ENCODE measurements around the gene NR5A1.

The NR5A1 gene

DNA sequence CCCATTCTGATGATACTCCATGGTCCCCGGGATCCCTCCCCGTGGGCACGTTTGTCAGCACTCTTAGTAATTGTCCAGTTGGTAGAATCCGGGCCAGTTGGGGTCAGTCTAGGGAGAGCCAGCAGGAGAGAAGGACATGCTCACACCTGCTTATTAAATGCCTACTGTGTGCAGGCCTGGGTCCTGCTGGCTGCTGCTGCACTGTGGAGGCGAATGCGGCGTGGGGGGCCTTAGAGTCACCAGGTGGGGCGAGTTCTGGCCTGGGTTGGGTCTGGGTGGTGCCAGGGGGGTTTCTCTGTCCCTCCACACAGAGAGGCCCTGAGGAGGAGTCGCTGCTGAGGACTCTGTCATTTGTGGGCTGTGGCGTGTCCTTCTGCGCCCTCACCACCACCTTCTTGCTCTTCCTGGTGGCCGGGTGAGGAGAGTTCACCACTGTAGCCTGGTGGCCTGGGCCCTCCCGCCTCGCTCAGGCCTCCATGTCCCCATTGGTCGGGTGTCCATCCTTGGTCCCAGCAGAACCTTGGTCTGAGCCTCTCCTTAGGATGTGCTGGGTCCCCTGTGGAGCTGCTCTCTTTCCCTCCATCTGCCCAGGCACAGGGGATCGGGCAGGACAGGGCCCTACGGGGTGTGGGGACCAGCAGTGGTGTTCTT lies 39.7 kb downstream of the NR5A1 start:
- DNase-seq (ENCODE audit: extremely low read depth in 1 of 2, low read depth in 1 of 2), result no peak

DNA sequence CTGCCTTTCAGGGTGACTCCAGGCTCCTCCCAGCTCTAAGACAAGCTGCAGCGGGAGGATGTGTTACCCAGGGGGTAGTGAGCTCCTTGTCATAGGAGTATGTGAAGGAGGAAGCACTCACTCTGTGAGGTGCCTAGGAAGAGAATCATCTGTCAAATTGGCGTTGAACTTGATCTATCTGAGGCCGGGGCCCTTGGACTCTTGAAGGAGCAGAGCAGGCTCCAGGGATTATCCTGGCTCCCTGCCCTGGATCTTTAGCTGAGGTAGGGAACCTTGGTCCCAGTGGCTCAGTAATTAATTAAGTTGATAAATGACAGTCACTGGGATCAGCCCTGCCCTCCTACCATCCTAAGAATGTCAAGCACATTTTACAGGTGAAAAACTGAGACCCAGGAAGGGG lies 41.5 kb downstream of the NR5A1 start:
- DNase-seq (ENCODE audit: extremely low read depth in 1 of 2, low read depth in 1 of 2), result no peak

DNA sequence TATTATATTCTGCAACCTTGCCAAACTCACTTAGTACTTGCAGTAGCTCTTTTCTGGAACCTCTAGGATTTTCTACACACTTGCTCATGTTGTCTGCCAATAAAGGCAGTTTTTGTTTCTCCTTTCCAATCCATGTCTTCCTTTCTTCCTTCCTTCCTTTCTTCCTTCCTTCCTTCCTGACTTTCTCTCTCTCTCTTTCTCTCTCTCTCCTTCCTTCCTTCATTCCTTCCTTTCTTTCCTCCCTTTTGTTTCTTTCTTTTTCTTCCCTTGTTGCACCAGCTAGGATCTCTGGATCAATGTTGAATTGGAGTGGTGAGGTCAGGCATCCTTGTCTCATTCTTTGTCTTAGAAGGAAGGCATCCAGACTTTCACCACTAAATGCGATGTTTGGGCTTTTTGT lies 44.5 kb downstream of the NR5A1 start:
- no peak for DNase-seq (ENCODE audit: extremely low read depth in 1 of 2, low read depth in 1 of 2)

DNA sequence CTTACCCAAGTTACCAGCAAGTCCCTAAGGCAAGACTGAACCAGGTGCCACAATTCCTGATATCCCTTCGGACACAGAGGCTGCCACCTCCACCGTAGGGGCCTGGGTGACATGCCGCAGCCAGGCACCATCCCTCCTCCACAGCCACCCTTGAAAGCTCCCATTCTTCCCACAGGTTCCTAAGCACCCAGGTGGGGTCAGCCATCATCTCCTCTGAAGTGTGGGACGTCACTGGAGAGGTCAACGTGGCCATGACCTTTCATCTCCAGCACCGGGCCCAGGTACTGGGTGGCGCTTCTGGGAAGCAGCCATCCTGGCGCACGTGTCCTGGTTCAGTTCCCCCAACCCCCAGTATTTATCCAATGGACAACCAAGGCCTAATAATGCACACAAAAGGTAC lies 48.8 kb downstream of the NR5A1 start:
- no peak for DNase-seq (ENCODE audit: extremely low read depth in 1 of 2, low read depth in 1 of 2)

DNA sequence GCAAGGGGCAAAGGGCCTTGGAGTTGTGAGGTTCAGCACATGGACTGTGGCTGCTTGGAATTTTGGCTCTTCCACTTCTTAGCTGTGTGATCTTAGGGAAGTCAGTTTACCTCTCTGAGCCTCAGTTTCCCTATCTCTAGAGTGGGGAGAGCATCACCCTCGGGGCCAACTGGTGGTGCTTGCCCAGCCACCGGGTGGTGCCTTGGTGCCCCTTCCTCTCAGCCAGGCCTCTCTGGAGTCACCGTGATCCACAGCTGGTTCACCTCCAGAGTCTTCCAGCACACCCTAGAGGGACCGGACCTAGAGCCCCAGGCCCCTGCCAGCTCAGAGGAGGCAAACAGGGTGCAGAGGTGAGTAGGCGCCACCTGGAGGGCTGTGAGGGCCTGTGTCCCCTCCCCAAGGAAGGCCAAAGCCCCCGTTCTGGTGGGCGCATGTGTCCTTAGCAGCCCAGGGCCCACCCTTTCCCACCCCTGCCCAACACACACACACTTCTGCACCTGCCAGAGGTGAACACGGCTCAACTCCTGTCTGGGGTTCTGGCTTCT lies 49.2 kb downstream of the NR5A1 start:
- no peak for DNase-seq (ENCODE audit: extremely low read depth in 1 of 2, low read depth in 1 of 2)

DNA sequence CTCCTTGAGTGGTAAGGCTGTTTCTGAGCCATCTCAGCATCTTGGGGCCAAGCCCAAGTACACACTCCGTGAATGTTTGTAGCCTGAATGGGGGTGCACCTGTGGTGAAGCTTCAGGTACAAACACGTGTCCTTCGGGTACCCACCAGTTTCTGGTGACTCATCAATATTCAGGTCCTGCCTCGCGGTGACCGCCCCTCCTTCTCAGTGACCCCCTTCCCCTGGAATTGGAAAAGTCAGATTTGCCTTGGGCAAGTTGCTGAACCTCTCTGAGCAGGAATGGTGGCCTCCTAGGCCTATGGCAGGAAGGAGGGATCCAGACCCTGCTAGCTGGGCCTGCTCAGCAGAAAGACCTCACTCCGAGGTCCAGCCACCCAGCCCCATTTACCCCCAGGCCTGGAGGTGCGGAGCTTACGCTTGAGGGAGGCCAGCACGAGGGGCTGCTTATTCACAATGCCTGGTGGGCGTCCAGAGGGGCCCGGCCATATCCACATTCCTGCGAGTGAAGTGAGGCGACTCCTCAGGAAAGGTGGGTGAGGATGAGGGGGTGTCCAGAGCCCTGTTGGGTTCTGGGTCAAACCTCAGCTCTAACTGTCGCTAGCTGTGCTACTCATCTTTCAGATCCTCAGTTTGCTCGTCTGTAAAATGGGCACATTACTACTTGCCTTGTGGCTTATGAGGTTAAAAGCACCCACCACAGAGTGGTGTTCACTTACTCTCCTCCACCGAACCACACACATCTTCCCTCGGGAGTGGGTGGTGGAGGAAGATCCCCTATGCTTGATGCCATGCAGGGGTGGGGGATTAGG lies 49.9 kb downstream of the NR5A1 start:
- DNase-seq (ENCODE audit: extremely low read depth in 1 of 2, low read depth in 1 of 2), result no peak

DNA sequence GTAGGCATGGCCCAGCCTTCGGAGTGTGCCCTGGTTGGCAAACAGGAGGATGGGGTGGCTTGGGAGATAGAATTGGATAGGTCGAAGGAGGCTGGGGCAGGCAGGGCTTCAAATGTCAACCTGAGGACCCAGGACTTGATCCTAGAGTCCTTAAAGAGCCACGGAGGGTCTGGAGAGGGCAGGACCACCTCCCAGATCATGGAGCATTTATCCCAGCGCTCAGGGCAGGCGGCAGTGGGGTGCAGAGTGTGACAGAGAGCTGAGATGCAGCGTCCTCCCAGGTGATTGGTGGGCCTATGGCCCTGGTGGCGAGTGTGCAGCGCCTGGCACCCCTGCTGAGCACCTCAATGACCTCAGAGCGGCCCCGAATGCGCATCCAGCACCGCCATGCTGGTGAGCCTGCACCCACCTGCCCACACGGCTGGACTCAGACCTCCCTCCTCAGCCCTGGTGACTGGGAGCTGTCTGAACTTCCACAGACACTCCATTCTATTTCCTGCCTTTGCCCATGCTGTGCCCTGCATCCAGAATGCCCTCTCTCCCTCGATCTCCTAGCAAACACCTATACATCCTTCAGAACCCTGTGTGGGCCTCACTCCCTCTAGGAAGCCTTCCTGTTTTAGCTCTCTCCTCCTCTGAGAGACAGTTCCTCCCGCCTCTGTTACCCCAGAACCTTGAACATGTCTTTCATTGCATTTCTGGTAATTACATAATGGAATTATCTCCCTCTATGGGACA lies 50.7 kb downstream of the NR5A1 start:
- DNase-seq (ENCODE audit: extremely low read depth in 1 of 2, low read depth in 1 of 2), result no peak

DNA sequence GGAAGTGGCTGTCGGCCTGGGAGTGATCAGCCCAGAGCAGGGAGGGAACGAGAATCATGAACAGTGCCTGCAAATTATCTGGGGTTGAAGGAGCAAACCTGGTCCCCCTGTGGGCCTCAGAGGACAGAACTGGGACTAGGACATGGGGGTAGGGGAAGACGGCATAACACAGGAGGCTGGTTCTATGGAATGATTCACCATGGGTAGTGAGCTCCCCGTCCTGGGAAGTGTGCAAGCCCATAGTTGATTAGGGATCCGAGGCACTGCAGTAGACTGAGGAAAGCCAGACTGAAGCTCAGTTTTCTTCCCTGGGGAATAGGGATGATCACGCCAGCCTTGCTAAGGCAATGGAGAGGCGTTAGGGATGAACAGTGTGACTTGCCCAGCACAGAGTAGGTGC lies 51.4 kb downstream of the NR5A1 start:
- no peak for DNase-seq (ENCODE audit: extremely low read depth in 1 of 2, low read depth in 1 of 2)

DNA sequence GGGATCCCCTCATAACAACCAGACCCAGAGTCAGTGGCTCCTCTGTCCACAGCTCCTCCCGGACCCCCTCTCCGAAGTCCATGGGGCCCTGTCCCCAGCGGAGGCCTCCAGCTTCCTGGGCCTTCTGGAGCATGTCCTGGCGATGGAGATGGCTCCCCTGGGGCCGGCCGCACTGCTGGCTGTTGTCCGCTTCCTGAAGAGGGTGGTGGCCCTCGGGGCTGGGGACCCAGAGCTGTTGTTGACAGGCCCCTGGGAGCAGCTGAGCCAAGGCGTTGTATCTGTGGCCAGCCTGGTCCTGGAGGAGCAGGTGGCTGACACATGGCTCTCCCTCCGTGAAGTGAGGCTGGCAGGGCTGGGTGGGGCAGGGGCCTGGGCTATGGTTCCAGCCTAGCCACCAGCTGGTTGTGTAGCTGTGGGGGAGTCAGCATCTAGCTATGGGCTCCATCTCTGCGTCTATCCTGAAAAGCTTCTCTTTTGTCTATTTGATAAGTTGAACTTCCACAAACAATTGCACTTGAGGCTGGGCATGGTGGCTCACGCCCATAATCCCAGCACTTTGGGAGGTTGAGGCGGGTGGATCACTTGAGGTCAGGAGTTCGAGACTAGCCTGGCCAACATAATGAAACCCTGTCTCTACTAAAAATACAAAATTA lies 52.3 kb downstream of the NR5A1 start:
- DNase-seq (ENCODE audit: extremely low read depth in 1 of 2, low read depth in 1 of 2), result no peak

DNA sequence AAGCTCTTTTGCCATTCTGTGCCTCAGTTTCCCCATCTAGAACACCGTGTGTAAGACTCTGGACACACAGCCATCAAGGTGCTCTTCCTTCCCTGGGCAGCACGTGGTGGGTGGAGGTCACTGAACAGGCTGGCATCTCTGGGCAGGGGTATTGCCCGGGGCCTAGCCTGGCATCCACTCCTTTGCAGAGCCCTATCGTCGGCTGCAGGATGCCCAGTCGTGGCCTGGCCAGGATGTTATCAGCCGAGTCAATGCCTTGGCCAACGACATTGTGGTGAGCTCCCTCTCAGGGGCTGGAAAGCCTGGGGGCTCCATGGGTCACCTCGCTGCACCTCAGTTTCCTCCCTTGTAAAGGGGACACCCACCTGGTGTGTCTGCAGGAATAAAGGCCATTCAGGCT lies 52.9 kb downstream of the NR5A1 start:
- no peak for DNase-seq (ENCODE audit: extremely low read depth in 1 of 2, low read depth in 1 of 2)

DNA sequence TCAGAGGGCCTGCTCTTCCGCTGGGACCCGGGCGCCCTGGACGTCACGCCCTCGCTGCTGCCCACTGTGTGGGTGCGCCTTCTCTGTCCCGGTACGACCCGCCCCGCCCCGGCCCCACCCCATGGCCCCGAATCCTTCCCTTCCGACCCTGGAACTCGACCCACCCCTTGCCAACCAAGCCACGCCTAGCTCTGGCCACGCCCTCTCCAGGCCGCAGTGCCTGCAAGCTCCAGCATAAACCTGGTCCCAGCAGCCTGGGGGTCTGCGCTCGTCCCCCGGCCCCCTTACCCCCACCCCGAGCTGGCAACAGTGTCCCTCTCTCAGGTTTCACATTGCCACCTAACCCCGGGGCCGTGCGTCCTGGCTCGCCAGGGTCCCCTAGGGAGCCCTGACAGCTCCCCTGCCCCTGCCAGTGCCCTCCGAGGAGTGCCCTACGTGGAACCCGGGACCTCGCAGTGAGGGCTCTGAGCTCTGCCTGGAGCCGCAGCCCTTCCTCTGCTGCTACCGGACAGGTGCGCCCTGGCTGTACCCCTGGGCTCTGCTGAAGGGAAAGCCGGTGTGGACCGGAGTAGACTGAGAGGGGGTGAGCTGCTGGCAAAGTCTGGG lies 53.5 kb downstream of the NR5A1 start:
- no peak for DNase-seq (ENCODE audit: extremely low read depth in 1 of 2, low read depth in 1 of 2)

DNA sequence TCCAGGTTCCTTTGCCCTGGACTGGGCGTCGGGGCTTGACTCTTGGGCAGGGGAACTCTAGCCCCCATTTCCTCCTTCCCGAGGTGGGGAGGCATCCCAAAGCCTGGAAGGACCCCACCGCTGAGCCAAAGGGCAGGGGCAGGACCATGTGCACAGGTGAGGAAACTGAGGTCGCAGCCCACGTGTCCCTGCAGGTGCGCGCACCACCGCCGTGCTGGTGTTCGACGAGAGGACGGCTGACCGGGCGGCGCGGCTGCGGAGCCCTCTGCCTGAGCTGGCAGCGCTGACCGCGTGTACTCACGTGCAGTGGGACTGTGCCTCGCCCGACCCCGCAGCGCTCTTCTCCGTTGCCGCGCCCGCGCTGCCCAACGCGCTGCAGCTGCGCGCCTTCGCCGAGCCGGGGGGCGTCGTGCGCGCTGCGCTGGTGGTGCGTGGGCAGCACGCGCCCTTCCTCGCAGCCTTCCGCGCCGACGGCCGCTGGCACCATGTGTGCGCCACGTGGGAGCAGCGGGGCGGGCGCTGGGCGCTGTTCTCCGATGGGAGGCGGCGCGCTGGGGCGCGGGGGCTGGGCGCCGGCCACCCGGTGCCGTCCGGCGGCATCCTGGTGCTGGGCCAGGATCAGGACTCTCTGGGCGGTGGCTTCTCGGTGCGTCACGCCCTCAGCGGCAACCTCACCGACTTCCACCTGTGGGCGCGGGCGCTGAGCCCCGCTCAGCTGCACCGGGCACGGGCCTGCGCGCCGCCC lies 54.2 kb downstream of the NR5A1 start:
- DNase-seq (ENCODE audit: extremely low read depth in 1 of 2, low read depth in 1 of 2), result no peak

DNA sequence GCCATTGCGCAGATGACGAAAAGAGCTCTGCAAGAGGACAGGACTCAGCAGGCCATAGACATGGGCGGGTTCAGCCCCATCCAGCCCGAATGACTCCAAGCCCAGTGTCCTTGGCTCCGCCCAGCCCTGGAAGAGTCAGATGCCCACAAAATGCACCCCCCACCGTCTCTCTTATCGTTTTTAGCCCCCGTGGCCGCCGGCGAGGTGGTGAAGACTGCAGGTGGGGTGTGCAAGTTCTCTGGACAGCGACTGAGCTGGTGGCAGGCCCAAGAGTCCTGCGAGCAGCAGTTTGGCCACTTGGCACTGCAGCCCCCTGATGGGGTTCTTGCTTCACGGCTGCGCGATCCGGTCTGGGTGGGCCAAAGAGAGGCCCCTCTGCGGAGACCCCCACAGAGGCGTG lies 54.9 kb downstream of the NR5A1 start:
- DNase-seq (ENCODE audit: extremely low read depth in 1 of 2, low read depth in 1 of 2), result no peak

DNA sequence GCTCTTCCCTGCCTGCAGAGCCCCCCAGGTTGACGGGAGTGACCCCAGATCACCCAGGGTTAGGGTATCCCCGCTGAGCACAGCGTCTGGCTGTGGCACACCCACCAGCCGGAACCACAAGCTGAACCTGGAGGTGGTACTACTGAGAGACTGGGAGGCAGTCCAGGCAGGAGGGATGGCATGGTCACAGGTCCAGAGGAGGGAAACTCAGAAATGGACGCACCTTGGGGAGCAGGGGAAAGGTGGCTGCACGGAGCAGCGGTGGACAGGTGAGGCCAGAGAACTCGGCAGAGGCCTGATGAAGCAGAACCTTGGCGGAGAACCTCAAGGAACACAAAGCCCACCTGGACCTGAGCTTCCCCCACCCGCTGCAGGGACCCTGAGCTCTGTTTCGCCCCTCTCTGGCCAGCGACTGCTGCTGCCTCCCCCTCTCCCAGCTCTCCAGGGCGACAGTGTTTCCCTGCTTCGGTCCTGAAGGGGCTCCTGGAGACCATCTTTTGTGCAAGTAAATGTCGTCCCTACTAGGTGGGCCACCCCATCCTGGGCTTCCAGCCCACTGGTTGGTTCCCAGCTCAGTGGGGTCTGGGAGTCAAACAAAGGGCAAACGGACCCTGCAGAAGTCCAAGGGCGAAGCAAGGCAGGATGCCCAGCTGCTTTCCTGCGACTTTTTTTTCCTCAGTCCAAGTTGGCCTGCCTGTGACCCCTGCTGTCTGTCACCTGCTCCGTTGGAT lies 56.1 kb downstream of the NR5A1 start:
- no peak for DNase-seq (ENCODE audit: extremely low read depth in 1 of 2, low read depth in 1 of 2)

DNA sequence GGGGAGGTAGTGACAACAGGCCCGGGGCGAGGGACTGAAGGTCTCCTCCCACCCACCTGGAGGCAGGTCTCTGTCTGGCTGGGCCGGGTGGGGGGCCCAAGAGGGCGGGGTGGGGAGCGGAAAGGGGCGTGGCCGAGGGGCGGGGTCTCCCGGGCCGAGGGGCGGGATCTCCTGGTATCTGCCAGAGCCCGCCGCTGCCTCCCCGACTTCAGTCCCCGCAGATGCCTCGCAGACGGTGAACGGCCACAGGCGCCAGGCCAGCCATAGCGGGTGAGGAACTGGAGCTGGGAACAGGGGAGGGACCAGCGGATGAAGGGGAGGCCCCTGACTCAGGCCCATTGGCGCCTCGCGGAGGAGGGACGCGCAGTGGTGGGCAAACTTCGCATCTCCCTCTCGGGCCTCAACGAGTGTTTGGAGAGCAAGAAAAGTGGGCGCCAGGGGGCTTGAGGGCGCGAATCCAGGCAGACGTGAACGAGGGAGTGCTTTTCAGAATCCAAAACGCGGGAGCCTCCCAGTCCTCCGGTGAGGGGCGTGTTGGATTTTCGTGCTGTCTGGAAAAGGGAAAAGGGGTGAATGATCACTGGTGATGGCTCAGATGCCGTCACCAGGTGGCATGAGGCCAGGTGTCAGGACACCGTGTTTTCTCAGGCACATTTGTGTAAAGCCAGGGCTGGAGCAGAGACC lies 56.8 kb downstream of the NR5A1 start, which contains the start of gene ADGRD2:
Gene ADGRD2 (plus strand): TSS at position 211 of the 684 bp plus-strand sequence. CDS start 1,216 bp downstream, outside the sequence.
- DNase-seq (ENCODE audit: extremely low read depth in 1 of 2, low read depth in 1 of 2), result no peak

DNA sequence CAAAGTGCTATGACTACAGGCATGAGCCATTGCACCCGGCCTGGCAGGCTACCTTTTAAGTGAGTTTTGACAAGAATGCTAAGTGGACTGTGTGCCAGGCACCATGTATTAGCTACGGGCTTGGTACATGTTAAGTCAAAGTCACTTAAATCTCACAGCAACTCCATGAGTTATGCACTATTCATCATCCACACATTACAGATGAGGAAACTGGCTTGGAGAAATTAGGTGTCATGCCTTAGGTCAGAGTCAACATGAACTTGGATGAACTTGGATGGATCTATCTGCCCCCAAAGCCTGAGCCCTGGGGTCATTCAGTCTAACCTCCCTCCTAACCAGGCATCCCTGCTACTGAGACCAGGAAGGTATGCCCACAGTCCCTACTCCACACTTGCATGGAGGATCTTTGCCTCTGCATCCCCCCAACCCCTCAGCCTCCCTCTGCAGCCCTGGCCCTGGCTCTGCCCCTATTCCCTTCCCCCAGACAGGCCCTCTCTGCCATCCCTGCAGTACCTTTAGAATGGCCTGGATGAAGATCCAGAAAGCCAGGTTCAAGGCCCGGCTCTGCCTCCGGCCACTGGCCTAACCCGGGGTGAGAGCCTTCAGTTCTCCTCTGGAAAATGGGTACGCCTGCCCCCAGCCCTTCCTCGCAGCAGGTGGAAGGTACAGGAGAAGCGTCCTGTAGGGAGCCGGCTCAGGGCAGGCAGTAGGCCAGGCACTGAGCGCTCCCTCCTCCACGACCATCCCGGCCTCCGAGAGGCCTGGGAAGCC lies 57.6 kb downstream of the NR5A1 start:
- no peak for DNase-seq (ENCODE audit: extremely low read depth in 1 of 2, low read depth in 1 of 2)

DNA sequence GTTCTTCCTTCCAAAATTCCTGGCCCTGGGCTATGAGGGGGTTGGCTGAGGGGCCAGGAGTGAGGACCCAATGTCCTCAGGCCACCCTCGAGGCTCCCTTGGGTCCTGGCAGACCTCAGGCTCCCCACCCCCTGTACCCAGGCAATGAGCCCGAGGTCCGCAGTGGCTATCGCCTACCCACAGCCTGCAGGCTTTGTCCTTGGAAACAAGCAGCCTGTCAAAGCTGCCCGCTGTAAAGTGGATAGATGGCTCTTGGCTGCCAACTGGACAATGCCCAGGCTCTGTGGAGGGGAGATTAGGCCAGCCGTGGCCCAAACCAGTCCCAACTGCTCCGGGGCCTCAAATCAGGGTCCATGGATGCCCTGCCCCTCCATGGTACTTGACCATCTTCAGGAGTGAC lies 59.2 kb downstream of the NR5A1 start:
- DNase-seq (ENCODE audit: extremely low read depth in 1 of 2, low read depth in 1 of 2), result no peak

DNA sequence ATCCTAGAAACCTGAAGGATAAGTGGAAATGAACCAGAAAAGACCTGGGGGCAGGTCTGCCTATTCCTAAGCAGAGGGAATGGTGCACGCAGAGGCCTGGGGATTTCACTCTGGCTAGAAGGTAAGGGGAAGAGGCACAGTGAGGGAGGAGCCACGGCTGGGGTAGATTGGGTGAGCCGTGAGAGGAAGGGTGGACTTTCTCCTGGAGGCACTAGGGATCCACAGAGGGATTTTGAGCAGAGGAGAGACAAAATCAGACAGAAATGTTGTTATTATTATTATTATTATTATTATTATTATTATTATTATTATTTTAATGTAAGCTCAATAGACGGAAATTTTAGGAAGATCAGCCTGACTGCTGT lies 59.9 kb downstream of the NR5A1 start:
- no peak for DNase-seq (ENCODE audit: extremely low read depth in 1 of 2, low read depth in 1 of 2)
